T-helper 1 cell treated with Interleukin-12 subunit alpha and Interleukin-12 subunit beta and Interleukin-4 antibody, amounts not matched to agents 30 μg/mL and 1 μg/mL, for 36 hours (primary cell): Measurements from ENCODE around the gene TRAPPC2B.

Experiments
- H3K27ac Mint-ChIP-seq: one replicate; pipeline ENCODE4 v1.8.0; 2021; ENCODE audit warnings: mild to moderate bottlenecking, mixed read lengths
- H3K27me3 Mint-ChIP-seq: one replicate; pipeline ENCODE4 v1.8.0; 2021; ENCODE audit warnings: low read depth, mixed read lengths
- H3K36me3 Mint-ChIP-seq: one replicate; pipeline ENCODE4 v1.8.0; 2021; ENCODE audit warnings: low read depth, mixed read lengths
- H3K4me1 Mint-ChIP-seq: one replicate; pipeline ENCODE4 v1.8.0; 2021; ENCODE audit warnings: low read depth, mixed read lengths
- H3K4me3 Mint-ChIP-seq: one replicate; pipeline ENCODE4 v1.8.0; 2021; ENCODE audit warnings: mild to moderate bottlenecking, moderate library complexity, mixed read lengths
- H3K9me3 Mint-ChIP-seq: one replicate; pipeline ENCODE4 v1.8.0; 2021; ENCODE audit warnings: mixed read lengths

The TRAPPC2B gene

DNA sequence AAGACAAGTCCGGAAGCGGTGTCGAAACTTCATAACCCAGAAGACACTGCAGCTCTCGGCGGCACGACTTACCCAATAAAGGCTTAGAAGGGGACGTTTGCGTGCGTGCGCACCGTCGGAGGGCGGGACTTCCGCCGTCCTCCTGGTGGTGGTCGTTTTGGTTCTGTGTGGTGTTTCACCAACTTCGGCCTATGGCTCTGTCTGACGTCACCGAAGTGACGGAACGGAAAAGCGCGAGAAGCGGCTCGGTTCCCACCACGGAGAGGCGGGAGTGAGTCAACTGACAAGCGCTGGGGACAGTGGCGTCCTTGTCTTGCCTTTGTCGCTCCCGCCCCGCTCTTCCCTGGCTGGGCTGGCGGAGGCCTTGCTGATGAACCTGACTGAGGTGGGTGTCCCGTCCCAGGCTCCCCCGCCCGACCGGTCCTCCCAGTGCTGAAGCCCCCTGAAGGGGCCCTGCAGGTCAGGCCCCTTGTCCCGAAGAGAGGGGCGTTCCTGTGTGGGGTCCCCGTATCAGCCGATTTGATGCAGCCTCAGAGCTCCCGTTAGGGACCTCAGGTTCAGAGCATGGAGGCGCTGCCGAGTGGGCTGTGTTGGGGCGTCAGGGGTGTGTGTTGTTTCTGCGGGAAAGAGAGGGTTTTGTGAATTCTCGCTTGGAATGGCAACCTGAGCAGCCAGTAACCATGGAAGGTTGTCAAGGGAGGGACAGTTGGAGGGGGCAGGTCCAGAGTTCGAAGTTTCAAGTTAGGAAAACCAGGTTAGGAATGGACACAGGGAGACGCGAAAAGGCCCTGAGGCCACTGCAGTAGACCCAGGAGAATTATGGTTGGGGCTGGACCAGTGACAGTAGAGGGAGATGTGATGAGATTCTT is 26.6 kb downstream of the TRAPPC2B start, which contains the start of gene ZNF548:
ZNF548 (plus strand) TSS at position 125 of the 869 bp plus-strand sequence; CDS start at position 371, 246 bp downstream.
- peaks cover 54% of the 10 kb centered on the region for H3K9me3 Mint-ChIP-seq
- no peaks in the 10 kb centered on the region for H3K27me3 Mint-ChIP-seq
- peak within 1 kb of the TSS; percentile 96 for H3K27ac Mint-ChIP-seq
- peak within 1 kb of the TSS; percentile 98 for H3K4me3 Mint-ChIP-seq
- H3K36me3 Mint-ChIP-seq = peaks cover 38% of the 10 kb centered on the region
- H3K4me1 Mint-ChIP-seq = peaks cover 24% of the 10 kb centered on the region

DNA sequence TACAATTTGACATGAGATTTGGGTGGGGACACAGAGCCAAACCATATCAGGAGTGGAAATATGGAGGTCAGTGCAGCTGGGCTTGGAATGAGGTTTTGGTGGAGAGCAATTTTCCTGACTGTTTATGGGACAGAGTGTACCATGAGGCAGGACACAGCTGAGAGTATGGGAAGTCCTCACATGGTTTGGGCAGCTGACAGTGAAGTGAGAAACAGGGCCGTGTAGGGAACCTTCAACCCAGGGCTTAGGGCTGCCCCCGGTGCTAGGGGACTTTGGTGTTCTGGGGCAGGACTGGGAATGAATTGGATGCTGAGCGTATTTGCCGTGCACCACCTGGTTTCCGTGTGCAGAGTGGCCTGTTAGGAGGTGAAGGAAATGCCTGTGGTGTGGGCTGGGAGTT is 32.4 kb downstream of the TRAPPC2B start:
- H3K9me3 Mint-ChIP-seq = peaks cover 73% of the 10 kb centered on the region
- no peak overlapping the region for H3K27ac Mint-ChIP-seq

DNA sequence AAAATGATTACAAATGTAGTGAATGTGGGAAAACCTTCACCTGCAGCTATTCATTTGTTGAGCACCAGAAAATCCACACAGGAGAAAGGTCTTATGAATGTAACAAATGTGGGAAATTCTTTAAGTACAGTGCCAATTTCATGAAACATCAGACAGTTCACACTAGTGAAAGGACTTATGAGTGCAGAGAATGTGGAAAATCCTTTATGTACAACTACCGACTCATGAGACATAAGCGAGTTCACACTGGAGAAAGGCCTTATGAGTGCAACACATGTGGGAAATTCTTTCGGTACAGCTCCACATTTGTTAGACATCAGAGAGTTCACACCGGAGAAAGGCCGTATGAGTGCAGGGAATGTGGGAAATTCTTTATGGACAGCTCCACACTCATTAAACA is 35.5 kb downstream of the TRAPPC2B start:
- Mint-ChIP-seq H3K4me1 (peaks cover 7% of the 10 kb centered on the region), H3K4me3 (no peak overlapping the region), H3K27ac (no peak overlapping the region), H3K9me3 (peaks cover 79% of the 10 kb centered on the region), H3K27me3 (no peaks in the 10 kb centered on the region), H3K36me3 (peaks cover 69% of the 10 kb centered on the region)

More for the DNA sequence above, 32.4 kb downstream of the TRAPPC2B start:
- peaks cover 81% of the 10 kb centered on the region for H3K36me3 Mint-ChIP-seq
- no peaks in the 10 kb centered on the region for H3K27me3 Mint-ChIP-seq
- no peak overlapping the region for H3K4me3 Mint-ChIP-seq
- H3K4me1 Mint-ChIP-seq = peaks cover 12% of the 10 kb centered on the region

DNA sequence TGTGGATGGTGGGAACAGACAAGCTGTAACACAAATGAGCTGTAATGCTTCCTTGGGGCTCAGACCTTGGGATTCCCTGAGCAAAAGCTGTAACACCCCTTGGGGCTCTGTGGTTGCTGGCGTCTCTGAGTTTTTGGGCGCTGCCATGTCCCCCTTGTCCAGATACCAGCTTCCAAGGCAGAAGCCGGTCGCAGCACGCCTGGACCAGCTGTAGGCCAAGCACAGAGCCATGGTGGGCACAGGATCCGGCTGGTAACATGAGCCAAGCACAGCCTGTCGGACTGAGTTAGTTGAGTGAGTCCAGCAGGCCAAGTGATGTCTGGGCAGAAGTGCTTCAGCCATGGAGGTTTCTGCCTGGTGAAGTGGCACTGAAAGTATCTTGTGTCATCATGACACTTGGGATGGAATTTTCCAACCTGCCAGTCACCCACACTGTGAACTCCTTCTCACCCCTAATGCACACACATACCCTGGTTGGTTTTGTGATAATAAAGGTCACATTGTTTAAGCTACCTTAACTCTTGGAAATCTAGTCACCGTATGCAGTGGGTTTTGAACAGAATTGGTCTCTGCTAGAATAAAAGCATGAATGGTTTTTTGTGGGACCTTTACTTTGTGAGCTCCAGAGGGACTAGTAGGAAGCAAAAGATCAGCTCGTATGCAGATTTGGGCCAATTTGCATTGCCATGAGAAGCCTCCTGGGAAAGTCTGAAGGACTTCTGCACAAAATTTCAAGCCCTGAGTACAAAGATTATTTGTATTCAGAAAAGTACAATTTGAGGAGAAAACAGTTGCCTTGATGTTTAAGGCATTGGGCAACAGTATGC is 40.6 kb downstream of the TRAPPC2B start:
- H3K4me1 Mint-ChIP-seq = peaks cover 2% of the 10 kb centered on the region
- H3K27me3 Mint-ChIP-seq = no peaks in the 10 kb centered on the region
- peaks cover 31% of the 10 kb centered on the region for H3K9me3 Mint-ChIP-seq
- no peak overlapping the region for H3K4me3 Mint-ChIP-seq
- H3K36me3 Mint-ChIP-seq = peaks cover 18% of the 10 kb centered on the region
- no peak overlapping the region for H3K27ac Mint-ChIP-seq

DNA sequence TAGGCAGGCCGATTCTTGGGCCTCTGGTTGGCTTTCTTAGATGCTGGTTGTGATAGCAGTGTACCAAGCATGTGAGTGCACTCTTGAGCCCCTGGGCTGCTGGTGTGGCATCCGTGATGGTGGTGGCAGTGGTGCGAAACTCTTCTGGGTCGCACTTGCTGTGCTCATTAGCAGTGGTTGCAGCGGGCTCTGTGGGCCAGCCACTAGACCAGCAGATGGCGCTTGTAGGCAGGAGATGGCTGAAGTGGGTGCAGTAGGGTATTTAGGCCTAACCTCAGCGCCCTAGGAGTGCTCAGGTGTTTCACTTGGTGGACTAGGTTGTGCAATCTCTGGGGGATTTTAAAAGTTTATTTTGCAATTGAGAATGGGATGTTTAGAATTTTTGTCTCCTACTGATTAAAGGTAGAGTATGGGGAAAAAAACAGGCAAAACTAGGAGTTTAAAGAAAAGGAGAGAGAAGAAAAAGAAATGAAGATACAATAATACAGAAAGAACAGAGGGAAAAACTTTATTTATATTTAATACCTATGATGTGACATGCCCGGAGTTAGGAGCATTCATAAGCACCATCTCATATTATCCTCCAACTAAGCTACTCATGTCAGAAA is 43.3 kb downstream of the TRAPPC2B start:
- Mint-ChIP-seq H3K4me1 (peaks cover 10% of the 10 kb centered on the region), H3K36me3 (peaks cover 2% of the 10 kb centered on the region), H3K4me3 (no peak overlapping the region), H3K27ac (no peak overlapping the region), H3K9me3 (peaks cover 16% of the 10 kb centered on the region), H3K27me3 (no peaks in the 10 kb centered on the region)

DNA sequence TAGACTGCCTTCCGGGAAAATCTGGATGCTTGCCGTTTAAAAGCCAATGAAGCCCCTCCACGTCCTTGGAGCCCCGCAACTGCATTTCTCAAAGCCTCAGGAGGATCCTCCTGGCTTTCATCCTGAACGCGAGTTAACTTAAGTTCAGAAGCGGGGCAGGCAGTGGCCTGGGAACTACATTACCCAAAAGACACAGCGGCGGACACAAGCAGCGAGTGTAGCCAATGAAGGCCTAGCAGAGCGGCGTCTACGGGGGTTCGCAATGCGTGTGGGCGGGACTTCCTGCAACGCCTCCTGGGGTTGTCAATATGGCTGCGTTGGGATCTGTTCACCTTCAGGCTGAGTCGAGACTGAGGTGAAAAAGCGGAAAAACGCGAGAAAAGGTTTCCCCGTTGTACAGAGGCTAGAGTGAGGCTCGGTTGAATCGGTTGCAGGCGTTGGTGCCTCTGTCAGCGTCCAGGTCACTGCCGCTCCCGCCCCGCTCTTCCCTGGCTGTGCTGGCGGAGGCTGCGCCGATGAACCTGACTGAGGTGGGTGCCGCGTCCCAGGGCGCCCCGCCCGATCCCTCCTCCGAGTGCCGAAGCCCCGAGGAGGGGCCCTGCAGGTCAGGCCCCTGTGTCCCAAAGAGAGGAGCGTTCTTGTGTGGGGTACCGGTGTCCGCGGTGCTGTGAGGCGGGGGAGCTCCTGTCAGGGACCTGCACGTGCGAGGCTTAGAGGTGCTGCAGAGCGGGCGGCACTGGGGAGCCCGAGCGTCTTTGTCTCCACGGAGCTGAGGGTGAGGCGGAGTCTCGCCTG is 47.7 kb downstream of the TRAPPC2B start, which contains the start of gene ZNF17:
ZNF17 (plus strand) TSS at position 285 of the 795 bp plus-strand sequence. CDS start 2,455 bp downstream, outside the sequence.
- H3K9me3 Mint-ChIP-seq = peaks cover 19% of the 10 kb centered on the region
- peak within 1 kb of the TSS; percentile 86 for H3K4me3 Mint-ChIP-seq
- H3K4me1 Mint-ChIP-seq = peaks cover 16% of the 10 kb centered on the region
- peak within 1 kb of the TSS; percentile 72 for H3K27ac Mint-ChIP-seq
- peaks cover 27% of the 10 kb centered on the region for H3K36me3 Mint-ChIP-seq
- H3K27me3 Mint-ChIP-seq = no peaks in the 10 kb centered on the region
